Measurements from ENCODE around the gene SDK2. TPM values are rescaled to one million over a fixed set of nuclear protein-coding genes. Genes with fewer than 3 reads are reported as not detected.

SDK2 gene
- polyA plus RNA-seq, 1 of the 3 experiments (the other 2 are of a cell fraction): 0.02 TPM

DNA sequence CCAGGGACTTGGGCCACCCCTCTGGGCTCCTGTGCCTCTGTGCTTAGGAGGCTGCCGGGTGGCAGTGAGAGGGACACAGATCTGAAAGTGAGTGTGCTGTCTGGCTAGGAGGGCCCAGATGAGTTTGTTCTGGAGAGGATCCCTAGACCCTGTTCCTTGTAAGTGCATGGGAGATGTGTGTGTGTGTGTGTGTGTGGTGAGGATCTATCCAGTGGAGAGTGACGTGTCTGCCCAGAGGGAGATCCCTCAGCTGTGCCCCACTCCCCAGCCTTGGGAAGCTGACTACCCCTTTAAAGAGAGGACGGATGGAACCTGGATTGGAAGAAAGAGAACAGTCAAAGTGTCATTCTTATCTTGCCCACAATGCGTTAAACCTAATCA, 306.9 kb downstream of the SDK2 start:
- CTCF ChIA-PET: interaction anchor here (0.6 to 2.2 kb wide), 4 partner anchors 26 to 610 kb away, joined by 3 to 8 read pairs (median 6); partner anchors contain the start of gene CDC42EP4
- Histone ChIP-seq H3K4me3 (ENCODE audit: low read depth in 2 of 2, low read length in 1 of 2) (no peak overlapping the region), H3K9ac (no peak overlapping the region), H3K9me3 (no peaks in the 10 kb centered on the region), H3F3A (replicated peaks; ENCODE audit: insufficient read depth) (peaks cover 9% of the 10 kb centered on the region), H2AFZ (ENCODE audit: low read depth) (no peak overlapping the region), H3K4me1 (ENCODE audit: control insufficient read depth in 1 of 2, insufficient read depth in 2 of 2, low read depth in 1 of 2, low read length in 1 of 2) (peaks cover 7 to 26% of the 10 kb centered on the region in 2 experiments; a peak in 3 of 4 replicates), H3K9me2 (no peaks in the 10 kb centered on the region), H3K27me3 (ENCODE audit: insufficient read depth) (no peaks in the 10 kb centered on the region), H3K4me2 (no peak overlapping the region), H4K20me1 (ENCODE audit: insufficient read depth) (no peaks in the 10 kb centered on the region), H3K27ac (ENCODE audit: low read depth in 2 of 2, low read length in 1 of 2) (no peak overlapping the region), H3K36me3 (replicated peaks in 1 of 2; ENCODE audit: control insufficient read depth in 1 of 2, insufficient read depth in 2 of 2, low read length in 1 of 2) (no peaks in the 10 kb centered on the region), H3K79me2 (ENCODE audit: insufficient read depth) (no peaks in the 10 kb centered on the region)
- WGBS (ENCODE audit: low lambda C conversion rate): 84% methylated on average over 4 of the region's 4 CpGs
- TF ChIP-seq NFIC (IDR thresholded peaks at IDR 0.05; ENCODE audit: borderline replicate concordance) (no peak), TAF1 (IDR thresholded peaks at IDR 0.05; ENCODE audit: borderline replicate concordance, low read depth, low read length) (no peak), FOSL2 (IDR thresholded peaks at IDR 0.05; ENCODE audit: borderline replicate concordance, low read depth) (no peak), GABPA (IDR thresholded peaks at IDR 0.05; ENCODE audit: low read depth) (no peak), RCOR1 (IDR thresholded peaks at IDR 0.05; ENCODE audit: low read length) (no peak), EP300 (IDR thresholded peaks at IDR 0.05; ENCODE audit: borderline replicate concordance in 1 of 2, low read depth in 1 of 2, low read length in 1 of 2) (no peak), RFX5 (IDR thresholded peaks at IDR 0.05; ENCODE audit: low read length) (no peak), JUND (IDR thresholded peaks at IDR 0.05) (no peak), NRF1 (IDR thresholded peaks at IDR 0.05; ENCODE audit: low read depth, low read length) (no peak), RAD21 (IDR thresholded peaks at IDR 0.05; ENCODE audit: low read length) (no peak), MXI1 (IDR thresholded peaks at IDR 0.05; ENCODE audit: low read depth, low read length) (no peak), RXRA (IDR thresholded peaks at IDR 0.05; ENCODE audit: borderline replicate concordance, low read depth) (no peak), EZH2phosphoT487 (IDR thresholded peaks at IDR 0.05; ENCODE audit: borderline replicate concordance, low read depth) (no peak), GATA2 (CRISPR knock-in tag; IDR thresholded peaks at IDR 0.05) (no peak)
- TF ChIP-seq, protein P1, sequence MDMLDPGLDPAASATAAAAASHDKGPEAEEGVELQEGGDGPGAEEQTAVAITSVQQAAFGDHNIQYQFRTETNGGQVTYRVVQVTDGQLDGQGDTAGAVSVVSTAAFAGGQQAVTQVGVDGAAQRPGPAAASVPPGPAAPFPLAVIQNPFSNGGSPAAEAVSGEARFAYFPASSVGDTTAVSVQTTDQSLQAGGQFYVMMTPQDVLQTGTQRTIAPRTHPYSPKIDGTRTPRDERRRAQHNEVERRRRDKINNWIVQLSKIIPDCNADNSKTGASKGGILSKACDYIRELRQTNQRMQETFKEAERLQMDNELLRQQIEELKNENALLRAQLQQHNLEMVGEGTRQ (IDR thresholded peaks at IDR 0.05; ENCODE audit: borderline replicate concordance, low read depth, low read length): no peak
- TF ChIP-seq, protein P2, sequence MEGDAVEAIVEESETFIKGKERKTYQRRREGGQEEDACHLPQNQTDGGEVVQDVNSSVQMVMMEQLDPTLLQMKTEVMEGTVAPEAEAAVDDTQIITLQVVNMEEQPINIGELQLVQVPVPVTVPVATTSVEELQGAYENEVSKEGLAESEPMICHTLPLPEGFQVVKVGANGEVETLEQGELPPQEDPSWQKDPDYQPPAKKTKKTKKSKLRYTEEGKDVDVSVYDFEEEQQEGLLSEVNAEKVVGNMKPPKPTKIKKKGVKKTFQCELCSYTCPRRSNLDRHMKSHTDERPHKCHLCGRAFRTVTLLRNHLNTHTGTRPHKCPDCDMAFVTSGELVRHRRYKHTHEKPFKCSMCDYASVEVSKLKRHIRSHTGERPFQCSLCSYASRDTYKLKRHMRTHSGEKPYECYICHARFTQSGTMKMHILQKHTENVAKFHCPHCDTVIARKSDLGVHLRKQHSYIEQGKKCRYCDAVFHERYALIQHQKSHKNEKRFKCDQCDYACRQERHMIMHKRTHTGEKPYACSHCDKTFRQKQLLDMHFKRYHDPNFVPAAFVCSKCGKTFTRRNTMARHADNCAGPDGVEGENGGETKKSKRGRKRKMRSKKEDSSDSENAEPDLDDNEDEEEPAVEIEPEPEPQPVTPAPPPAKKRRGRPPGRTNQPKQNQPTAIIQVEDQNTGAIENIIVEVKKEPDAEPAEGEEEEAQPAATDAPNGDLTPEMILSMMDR (IDR thresholded peaks at IDR 0.05): no peak
- TF ChIP-seq, protein P3, sequence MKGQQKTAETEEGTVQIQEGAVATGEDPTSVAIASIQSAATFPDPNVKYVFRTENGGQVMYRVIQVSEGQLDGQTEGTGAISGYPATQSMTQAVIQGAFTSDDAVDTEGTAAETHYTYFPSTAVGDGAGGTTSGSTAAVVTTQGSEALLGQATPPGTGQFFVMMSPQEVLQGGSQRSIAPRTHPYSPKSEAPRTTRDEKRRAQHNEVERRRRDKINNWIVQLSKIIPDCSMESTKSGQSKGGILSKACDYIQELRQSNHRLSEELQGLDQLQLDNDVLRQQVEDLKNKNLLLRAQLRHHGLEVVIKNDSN (IDR thresholded peaks at IDR 0.05; ENCODE audit: borderline replicate concordance, low read depth): no peak
- TF ChIP-seq, protein P4, sequence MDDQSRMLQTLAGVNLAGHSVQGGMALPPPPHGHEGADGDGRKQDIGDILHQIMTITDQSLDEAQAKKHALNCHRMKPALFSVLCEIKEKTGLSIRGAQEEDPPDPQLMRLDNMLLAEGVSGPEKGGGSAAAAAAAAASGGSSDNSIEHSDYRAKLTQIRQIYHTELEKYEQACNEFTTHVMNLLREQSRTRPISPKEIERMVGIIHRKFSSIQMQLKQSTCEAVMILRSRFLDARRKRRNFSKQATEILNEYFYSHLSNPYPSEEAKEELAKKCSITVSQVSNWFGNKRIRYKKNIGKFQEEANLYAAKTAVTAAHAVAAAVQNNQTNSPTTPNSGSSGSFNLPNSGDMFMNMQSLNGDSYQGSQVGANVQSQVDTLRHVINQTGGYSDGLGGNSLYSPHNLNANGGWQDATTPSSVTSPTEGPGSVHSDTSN (IDR thresholded peaks at IDR 0.05): no peak
- TF ChIP-seq, protein P5, sequence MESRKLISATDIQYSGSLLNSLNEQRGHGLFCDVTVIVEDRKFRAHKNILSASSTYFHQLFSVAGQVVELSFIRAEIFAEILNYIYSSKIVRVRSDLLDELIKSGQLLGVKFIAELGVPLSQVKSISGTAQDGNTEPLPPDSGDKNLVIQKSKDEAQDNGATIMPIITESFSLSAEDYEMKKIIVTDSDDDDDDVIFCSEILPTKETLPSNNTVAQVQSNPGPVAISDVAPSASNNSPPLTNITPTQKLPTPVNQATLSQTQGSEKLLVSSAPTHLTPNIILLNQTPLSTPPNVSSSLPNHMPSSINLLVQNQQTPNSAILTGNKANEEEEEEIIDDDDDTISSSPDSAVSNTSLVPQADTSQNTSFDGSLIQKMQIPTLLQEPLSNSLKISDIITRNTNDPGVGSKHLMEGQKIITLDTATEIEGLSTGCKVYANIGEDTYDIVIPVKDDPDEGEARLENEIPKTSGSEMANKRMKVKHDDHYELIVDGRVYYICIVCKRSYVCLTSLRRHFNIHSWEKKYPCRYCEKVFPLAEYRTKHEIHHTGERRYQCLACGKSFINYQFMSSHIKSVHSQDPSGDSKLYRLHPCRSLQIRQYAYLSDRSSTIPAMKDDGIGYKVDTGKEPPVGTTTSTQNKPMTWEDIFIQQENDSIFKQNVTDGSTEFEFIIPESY (IDR thresholded peaks at IDR 0.05; ENCODE audit: borderline replicate concordance, low read depth): no peak
- POLR2A ChIA-PET: no interaction called here
- DNase-seq: peak; percentile 24
